GM23338 (cell line): ENCODE measurements around the gene PIGA.

Experiments used
- CTCF ChIP-seq, 2 experiments: fragments of 200-600 bp in 1 of 2; sonication (generic) in 1 of 2; conservative IDR thresholded peaks; 2 replicates each; pipeline versions ENCODE4 v1.5.1 to v1.6.1; 2016 to 2017; ENCODE audit warnings: antibody characterized with exemption in 2 of 2, low read depth in 2 of 2, mild to moderate bottlenecking in 2 of 2, moderate library complexity in 1 of 2
- ETS1 ChIP-seq: IDR thresholded peaks from 2 replicates; pipeline ENCODE4 v1.6.1; 2016; ENCODE audit warnings: antibody characterized with exemption
- EZH2 ChIP-seq: fragments of 200-600 bp; sonication (generic); IDR thresholded peaks from one replicate; pipeline ENCODE4 v1.8.0; 2017; ENCODE audit warnings: antibody characterized with exemption, mild to moderate bottlenecking, low read depth; ENCODE audit not compliant: unreplicated experiment
- EZH2phosphoT487 ChIP-seq: fragments of 200-600 bp; sonication (generic); IDR thresholded peaks from one replicate; pipeline ENCODE4 v1.8.1; 2018; ENCODE audit warnings: antibody characterized with exemption; ENCODE audit not compliant: unreplicated experiment
- JUNB ChIP-seq: IDR thresholded peaks from one replicate; pipeline ENCODE4 v1.6.1; 2016; ENCODE audit warnings: antibody characterized with exemption; ENCODE audit not compliant: unreplicated experiment
- NANOG ChIP-seq: IDR thresholded peaks from 2 replicates; pipeline ENCODE4 v1.6.1; 2016; ENCODE audit warnings: antibody characterized with exemption, borderline replicate concordance
- POLR2AphosphoS5 ChIP-seq: IDR thresholded peaks from 2 replicates; pipeline ENCODE4 v1.6.1; 2016; ENCODE audit warnings: antibody characterized with exemption, low read depth
- REST ChIP-seq: IDR thresholded peaks from one replicate; pipeline ENCODE4 v1.6.1; 2018; ENCODE audit warnings: antibody characterized with exemption; ENCODE audit not compliant: unreplicated experiment
- ZNF114 ChIP-seq: fragments of 250-450 bp; sonication (Bioruptor Pico); IDR thresholded peaks from 2 replicates; pipeline ENCODE4 v1.5.0; 2020; ENCODE audit warnings: mild to moderate bottlenecking, moderate library complexity
- ZNF462 ChIP-seq: fragments of 250-450 bp; sonication (Bioruptor Pico); IDR thresholded peaks from 2 replicates; pipeline ENCODE4 v1.5.0; 2020; ENCODE audit warnings: mild to moderate bottlenecking, moderate library complexity

- TF ChIP-seq EZH2phosphoT487 (no peak), ZNF114 (CRISPR knock-in tag) (no peak), CTCF (conservative IDR thresholded peaks at IDR 0.05; ENCODE audit: low read depth in 2 of 2) (no peak), JUNB (no peak), EZH2 (no peak), POLR2AphosphoS5 (peak; percentile 80), REST (no peak), NANOG (no peak), ETS1 (no peak), ZNF462 (CRISPR knock-in tag) (no peak)
Observed at GRCh38 chrX:15335135-15336022, at the start of gene PIGA.
